Upper lobe of right lung (tissue), 1 donor: ENCODE measurements around the gene PTPRF. TPM values are rescaled to one million over a fixed set of nuclear protein-coding genes. Genes with fewer than 3 reads are reported as not detected.

Source experiments
- ATAC-seq: fragments of 200-7000 bp; cut with Tn5 transposase; one replicate; pipeline ENCODE4 v1.9.1; 2020; ENCODE audit warnings: mild to moderate bottlenecking, moderate library complexity
- DNase-seq: peaks from one replicate; pipeline ENCODE4 v3.0.0-alpha.2; 2020
- H3K27ac ChIP-seq: fragments of 200-600 bp; one replicate; pipeline ENCODE4 v1.8.0; 2022
- H3K27me3 ChIP-seq: fragments of 200-600 bp; one replicate; pipeline ENCODE4 v1.8.0; 2022; ENCODE audit warnings: mild to moderate bottlenecking
- H3K36me3 ChIP-seq: fragments of 200-600 bp; one replicate; pipeline ENCODE4 v1.8.0; 2022
- H3K4me1 ChIP-seq: fragments of 200-600 bp; one replicate; pipeline ENCODE4 v1.8.0; 2022
- H3K4me3 ChIP-seq: fragments of 200-600 bp; one replicate; pipeline ENCODE4 v1.8.0; 2022; ENCODE audit warnings: mild to moderate bottlenecking
- H3K9me3 ChIP-seq: fragments of 200-600 bp; one replicate; pipeline ENCODE4 v1.8.0; 2022
- intact Hi-C: fragments of 100-400 bp; cut with DNase I; formaldehyde crosslinking; loops from one replicate; pipeline ENCODE4 v1.11.0; 2022
- total RNA-seq: library from RNA; stranded (reverse); fragmentation: NEBNext Ultra II Directional; extraction: Animal tissue kit (Norgen Biotek cat#: 25700); gene quantifications from one replicate; pipeline ENCODE4 v1.2.1, GENCODE V29; 2021
- TF ChIP-seq, protein P1 (sequence below): fragments of 200-600 bp; IDR thresholded peaks from one replicate; pipeline ENCODE4 v1.8.0; 2022; ENCODE audit warnings: antibody characterized with exemption
- donor health status: DM: no; HTN: yes; CAD: no; lungs with severe emphysema.

Gene PTPRF
- total RNA-seq, 1 donor from 2014 or later: 199 TPM

DNA sequence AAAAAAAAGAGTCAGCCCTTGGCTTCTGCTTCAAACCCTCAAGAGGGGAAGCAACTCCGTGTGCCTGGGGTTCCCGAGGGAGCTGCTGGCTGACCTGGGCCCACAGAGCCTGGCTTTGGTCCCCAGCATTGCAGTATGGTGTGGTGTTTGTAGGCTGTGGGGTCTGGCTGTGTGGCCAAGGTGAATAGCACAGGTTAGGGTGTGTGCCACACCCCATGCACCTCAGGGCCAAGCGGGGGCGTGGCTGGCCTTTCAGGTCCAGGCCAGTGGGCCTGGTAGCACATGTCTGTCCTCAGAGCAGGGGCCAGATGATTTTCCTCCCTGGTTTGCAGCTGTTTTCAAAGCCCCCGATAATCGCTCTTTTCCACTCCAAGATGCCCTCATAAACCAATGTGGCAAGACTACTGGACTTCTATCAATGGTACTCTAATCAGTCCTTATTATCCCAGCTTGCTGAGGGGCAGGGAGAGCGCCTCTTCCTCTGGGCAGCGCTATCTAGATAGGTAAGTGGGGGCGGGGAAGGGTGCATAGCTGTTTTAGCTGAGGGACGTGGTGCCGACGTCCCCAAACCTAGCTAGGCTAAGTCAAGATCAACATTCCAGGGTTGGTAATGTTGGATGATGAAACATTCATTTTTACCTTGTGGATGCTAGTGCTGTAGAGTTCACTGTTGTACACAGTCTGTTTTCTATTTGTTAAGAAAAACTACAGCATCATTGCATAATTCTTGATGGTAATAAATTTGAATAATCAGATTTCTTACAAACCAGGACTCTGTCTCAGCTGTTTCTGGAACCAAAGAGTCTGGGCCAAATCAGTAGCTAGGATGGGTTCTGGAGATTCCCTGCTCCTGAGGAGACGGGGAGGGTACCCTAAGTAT lies 92.5 kb downstream of the PTPRF start:
- H3K9me3 ChIP-seq: no peaks in the 10 kb centered on the region
- H3K27ac ChIP-seq: no peak overlapping the region
- ATAC-seq: no peak
- H3K4me3 ChIP-seq: no peak overlapping the region
- H3K36me3 ChIP-seq: no peaks in the 10 kb centered on the region
- H3K27me3 ChIP-seq: no peaks in the 10 kb centered on the region
- no peak for DNase-seq
- no peaks in the 10 kb centered on the region for H3K4me1 ChIP-seq
- TF ChIP-seq, protein P1, sequence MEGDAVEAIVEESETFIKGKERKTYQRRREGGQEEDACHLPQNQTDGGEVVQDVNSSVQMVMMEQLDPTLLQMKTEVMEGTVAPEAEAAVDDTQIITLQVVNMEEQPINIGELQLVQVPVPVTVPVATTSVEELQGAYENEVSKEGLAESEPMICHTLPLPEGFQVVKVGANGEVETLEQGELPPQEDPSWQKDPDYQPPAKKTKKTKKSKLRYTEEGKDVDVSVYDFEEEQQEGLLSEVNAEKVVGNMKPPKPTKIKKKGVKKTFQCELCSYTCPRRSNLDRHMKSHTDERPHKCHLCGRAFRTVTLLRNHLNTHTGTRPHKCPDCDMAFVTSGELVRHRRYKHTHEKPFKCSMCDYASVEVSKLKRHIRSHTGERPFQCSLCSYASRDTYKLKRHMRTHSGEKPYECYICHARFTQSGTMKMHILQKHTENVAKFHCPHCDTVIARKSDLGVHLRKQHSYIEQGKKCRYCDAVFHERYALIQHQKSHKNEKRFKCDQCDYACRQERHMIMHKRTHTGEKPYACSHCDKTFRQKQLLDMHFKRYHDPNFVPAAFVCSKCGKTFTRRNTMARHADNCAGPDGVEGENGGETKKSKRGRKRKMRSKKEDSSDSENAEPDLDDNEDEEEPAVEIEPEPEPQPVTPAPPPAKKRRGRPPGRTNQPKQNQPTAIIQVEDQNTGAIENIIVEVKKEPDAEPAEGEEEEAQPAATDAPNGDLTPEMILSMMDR: no peak
- intact Hi-C loops: no loop called here

DNA sequence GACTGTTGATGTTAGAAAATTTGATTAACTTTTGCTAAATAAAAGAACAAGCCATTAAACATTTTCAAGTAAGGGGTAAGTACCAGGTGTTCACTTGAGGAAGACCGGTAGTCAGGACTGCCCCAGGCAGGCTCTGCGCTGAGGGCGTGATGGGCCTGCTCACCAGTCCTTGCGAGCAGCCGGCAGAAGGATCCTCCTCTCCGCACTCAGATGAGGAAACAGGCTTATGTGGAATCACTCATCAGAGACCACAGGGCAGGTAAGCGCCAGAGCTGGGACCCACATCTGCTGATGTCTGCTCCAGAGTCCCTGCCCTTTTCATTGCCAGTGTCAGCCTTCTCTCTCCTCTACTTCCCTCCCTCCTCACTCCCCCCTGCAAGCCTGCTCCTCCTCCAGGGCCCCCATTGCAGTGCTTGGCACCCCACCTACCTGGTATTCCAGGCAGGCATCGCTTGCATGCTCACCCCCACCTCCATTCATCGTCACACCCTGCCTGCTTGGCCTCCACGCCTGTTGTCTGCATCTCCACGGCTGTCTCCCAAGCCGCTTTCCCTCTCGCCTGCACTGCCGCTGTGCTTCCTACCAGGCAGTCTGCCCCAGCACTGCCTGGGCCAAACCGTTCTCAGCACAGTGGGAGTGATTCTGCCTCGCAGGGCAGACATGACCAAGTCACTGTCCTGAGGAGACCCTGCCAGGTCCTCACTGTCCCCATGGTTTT lies 94.5 kb downstream of the PTPRF start:
- H3K4me3 ChIP-seq: no peak overlapping the region
- no peak overlapping the region for H3K27ac ChIP-seq
- TF ChIP-seq, protein P1: no peak
- no peak for DNase-seq
- H3K27me3 ChIP-seq: no peaks in the 10 kb centered on the region
- intact Hi-C loops: no loop called here
- H3K9me3 ChIP-seq: no peaks in the 10 kb centered on the region
- H3K36me3 ChIP-seq: no peaks in the 10 kb centered on the region
- no peaks in the 10 kb centered on the region for H3K4me1 ChIP-seq
- ATAC-seq: no peak

DNA sequence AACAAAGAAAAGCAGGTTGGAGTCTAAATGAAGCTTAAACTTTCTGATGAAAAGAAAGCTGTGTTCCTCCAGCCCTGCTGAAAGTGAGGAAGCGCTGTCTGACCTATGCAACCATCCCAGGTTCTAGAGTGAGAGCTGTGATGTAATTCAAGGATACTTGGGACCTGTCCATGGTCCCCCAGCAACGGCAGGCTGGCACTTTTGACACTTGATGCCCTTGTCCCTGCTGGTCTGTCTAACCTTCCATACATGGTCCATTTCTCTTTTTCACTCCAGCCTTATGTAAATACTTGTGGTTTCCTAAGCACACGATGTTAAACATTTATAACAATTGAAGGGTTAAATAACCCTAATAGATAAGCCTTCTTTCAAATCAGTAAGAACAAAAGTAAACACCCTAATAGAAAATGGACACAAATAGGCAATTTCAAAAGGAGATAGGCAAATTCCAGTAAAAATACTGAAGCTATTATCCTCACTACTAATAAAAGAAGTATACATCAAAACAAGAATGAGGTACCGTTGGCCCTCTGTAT lies 101.5 kb downstream of the PTPRF start:
- no peaks in the 10 kb centered on the region for H3K9me3 ChIP-seq
- TF ChIP-seq, protein P1: no peak
- peak; percentile 62 for ATAC-seq
- no peaks in the 10 kb centered on the region for H3K27me3 ChIP-seq
- no peaks in the 10 kb centered on the region for H3K36me3 ChIP-seq
- H3K27ac ChIP-seq: no peak overlapping the region
- DNase-seq: peak; percentile 39
- H3K4me3 ChIP-seq: no peak overlapping the region
- H3K4me1 ChIP-seq: no peaks in the 10 kb centered on the region
- intact Hi-C loops: no loop called here

DNA sequence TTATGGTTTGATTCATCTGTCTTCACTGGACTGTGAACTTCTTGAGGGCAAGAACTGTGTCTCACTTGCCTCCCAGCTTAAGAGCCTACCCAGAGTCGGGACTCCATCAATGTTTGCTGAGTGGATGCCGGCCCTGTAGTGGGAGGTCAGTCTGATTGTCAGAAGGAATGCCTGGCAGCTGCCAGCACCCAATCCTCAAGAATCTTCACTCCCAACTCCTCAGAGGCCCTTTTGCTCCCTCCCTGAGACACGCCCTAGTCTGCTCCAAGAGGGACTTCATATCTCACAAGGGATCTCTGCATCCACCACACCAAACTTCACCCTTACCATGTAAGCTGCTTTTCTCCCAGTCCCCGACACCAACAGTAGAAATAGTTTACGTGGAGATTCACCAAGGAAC lies 104.0 kb downstream of the PTPRF start:
- H3K4me3 ChIP-seq: no peak overlapping the region

DNA sequence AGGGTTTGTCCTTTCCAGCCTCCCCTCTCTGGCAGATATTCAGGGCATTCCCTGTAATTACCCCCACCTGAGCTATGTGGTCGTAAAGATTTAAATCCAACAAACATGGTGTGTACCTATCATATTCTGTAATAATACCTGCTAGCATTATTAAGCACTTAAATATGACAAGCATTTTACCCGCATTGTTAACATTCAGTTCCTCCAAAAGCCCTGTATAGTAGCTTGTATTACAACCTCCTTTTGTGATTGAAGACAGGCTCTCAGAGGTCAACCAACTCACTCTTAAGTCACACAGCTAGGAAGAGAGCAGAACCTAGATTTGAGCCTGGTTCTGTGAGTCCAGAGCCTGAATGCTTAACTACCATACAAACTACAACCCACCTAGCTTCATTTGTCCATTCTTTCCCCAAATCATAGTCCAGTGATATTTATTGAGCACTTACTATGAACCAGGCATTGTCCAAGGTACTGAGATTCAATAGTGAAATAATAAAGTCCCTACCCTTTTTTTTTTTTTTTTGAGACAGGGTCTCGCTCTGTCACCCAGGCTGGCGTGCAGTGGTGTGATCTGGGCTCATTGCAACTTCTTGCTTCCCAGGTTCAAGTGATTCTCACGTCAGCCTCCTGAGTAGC lies 105.4 kb downstream of the PTPRF start:
- TF ChIP-seq, protein P1: no peak
- intact Hi-C loops: no loop called here
- Histone ChIP-seq H3K4me1 (no peaks in the 10 kb centered on the region), H3K4me3 (no peak overlapping the region), H3K27ac (no peak overlapping the region), H3K36me3 (no peaks in the 10 kb centered on the region), H3K9me3 (no peaks in the 10 kb centered on the region), H3K27me3 (no peaks in the 10 kb centered on the region)
- ATAC-seq (no peak), DNase-seq (no peak)

More for the DNA sequence above, 104.0 kb downstream of the PTPRF start:
- no peaks in the 10 kb centered on the region for H3K4me1 ChIP-seq
- TF ChIP-seq, protein P1: no peak
- H3K27me3 ChIP-seq: no peaks in the 10 kb centered on the region
- ATAC-seq (peak; percentile 83), DNase-seq (no peak)
- H3K9me3 ChIP-seq: no peaks in the 10 kb centered on the region
- H3K36me3 ChIP-seq: no peaks in the 10 kb centered on the region
- intact Hi-C loops: no loop called here
- H3K27ac ChIP-seq: no peak overlapping the region
